Epithelial cell of esophagus (primary cell): Measurements from ENCODE around the gene CBFB.

Experiments used
- DNase-seq: peaks from one replicate; pipeline ENCODE4 v3.0.0; 2010; ENCODE audit warnings: low read depth
- H3K4me3 ChIP-seq: 2 replicates; pipeline ENCODE4 v1.5.1; 2011; ENCODE audit warnings: mild to moderate bottlenecking, low read length, control low read depth
- TF ChIP-seq, protein P1 (sequence below): IDR thresholded peaks from 2 replicates; pipeline ENCODE4 v1.5.1; 2011; ENCODE audit warnings: low read depth, mild to moderate bottlenecking, low read length, control low read depth, inconsistent platforms; ENCODE audit not compliant: insufficient read depth; ENCODE audit errors: missing control alignments

The CBFB gene

GRCh38 chr16:67023689-67024088, 5.3 kb upstream of the CBFB start:
- TF ChIP-seq, protein P1, sequence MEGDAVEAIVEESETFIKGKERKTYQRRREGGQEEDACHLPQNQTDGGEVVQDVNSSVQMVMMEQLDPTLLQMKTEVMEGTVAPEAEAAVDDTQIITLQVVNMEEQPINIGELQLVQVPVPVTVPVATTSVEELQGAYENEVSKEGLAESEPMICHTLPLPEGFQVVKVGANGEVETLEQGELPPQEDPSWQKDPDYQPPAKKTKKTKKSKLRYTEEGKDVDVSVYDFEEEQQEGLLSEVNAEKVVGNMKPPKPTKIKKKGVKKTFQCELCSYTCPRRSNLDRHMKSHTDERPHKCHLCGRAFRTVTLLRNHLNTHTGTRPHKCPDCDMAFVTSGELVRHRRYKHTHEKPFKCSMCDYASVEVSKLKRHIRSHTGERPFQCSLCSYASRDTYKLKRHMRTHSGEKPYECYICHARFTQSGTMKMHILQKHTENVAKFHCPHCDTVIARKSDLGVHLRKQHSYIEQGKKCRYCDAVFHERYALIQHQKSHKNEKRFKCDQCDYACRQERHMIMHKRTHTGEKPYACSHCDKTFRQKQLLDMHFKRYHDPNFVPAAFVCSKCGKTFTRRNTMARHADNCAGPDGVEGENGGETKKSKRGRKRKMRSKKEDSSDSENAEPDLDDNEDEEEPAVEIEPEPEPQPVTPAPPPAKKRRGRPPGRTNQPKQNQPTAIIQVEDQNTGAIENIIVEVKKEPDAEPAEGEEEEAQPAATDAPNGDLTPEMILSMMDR, result no peak
- DNase-seq, result no peak
- H3K4me3 ChIP-seq, result no peak overlapping the region

DNA sequence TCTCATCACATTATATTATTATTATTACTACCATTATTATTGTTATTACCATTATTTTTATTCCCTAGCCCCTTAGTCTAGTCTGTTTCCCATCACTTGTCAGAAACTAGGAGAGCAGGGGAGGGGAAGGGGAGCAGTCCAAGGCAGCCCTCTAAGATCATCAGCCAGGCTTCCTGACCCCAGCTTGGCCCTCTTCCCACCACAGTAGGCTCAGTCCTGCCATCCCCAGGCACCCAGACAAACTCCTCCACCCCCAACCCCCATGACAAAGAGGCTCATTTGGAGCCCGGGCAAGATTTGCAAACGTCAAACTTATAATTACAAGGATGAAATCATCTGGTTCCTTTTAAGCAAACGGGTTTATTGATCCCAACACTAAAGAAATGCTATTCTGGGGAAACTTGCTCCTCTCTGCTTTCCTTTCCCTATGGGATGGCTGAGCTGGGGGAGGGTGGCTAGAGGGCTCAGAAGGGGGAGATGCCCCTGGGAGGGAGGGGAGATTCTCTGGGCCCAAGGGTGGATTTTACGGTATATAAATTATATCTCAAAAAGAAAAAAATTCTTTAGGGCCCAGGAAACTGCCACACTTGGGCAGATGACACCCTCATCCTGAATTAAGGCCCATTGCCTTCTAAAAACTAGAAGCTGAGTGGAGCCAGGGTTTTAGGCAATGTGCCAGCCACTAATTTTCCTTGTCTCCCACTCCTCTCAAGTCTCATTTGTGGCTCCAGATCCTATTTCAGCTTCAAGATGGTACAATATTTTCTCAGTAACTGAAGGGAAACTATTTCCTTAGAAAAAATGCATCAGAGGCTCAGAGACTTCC, 4.4 kb upstream of the CBFB start:
- TF ChIP-seq, protein P1, result no peak
- no peak overlapping the region for H3K4me3 ChIP-seq
- no peak for DNase-seq

DNA sequence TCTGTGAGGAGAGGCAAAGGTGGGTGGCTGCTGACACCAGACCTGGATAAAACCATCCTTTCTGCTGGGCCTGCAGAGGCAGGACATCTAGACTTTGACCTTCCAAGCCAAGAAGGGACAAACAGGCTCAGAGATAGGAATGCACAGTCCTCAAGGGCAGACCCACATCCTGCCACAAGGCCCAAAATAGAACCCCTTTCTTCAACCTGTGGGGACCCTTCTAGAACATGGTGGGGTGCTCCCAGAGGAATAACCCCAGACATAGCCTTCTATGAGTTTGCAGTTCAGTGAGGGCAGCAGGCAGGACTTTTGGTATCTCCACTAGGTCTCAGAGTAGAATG, 3.8 kb upstream of the CBFB start:
- TF ChIP-seq, protein P1, result no peak
- H3K4me3 ChIP-seq, result no peak overlapping the region
- no peak for DNase-seq

- no peak overlapping the region for H3K4me3 ChIP-seq
- no peak for DNase-seq
- TF ChIP-seq, protein P1, result no peak
Measured at GRCh38 chr16:67026570-67026969, 2.4 kb upstream of the CBFB start.

DNA sequence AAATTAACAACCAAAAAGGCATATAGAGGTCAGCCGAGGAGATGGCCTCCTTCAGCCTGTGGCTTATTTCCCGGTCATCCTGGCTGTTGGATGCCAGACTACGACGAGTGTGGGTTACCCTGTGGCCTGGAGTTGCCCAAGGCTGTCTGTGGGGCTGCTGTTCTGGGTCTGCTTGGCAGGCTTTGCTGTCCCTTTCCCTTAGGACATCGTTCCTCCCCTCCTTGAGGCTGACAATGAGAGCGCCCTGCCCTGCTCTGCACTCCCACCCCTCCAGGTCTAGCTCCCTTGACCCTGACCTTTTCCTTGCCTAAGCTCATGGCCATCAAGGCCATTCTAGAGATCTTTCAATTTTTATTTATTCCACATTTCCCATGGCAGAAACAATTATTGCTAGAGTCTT, 1.9 kb upstream of the CBFB start:
- TF ChIP-seq, protein P1, result no peak
- H3K4me3 ChIP-seq, result no peak overlapping the region
- DNase-seq, result no peak

DNA sequence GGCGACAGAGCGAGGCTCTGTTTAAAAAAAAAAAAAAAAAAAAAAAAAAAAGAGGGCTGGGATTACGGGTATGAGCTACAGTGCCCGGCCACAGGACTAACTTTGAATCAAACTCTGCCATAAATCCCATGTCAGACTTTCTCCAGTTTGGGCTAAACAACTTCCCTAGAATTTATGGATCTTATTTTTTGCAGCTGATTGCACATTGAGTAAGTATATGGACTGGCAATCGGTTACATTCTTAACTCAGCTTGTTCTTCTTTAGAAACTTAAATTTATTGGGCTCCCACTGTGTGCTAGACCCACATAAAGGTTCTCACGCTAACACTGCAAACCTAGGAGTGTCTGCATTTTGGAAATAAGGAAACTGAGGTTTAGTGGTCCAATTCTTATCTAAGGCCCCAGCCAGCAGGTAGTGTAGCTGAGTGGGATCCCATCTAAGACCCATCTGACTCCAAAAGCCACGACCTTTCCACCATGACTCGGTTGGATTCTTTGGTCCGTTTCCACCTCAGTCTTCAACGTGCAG, 718 bp upstream of the CBFB start:
- TF ChIP-seq, protein P1, result no peak
- DNase-seq, result no peak
- peak overlapping the region; percentile 70 for H3K4me3 ChIP-seq

DNA sequence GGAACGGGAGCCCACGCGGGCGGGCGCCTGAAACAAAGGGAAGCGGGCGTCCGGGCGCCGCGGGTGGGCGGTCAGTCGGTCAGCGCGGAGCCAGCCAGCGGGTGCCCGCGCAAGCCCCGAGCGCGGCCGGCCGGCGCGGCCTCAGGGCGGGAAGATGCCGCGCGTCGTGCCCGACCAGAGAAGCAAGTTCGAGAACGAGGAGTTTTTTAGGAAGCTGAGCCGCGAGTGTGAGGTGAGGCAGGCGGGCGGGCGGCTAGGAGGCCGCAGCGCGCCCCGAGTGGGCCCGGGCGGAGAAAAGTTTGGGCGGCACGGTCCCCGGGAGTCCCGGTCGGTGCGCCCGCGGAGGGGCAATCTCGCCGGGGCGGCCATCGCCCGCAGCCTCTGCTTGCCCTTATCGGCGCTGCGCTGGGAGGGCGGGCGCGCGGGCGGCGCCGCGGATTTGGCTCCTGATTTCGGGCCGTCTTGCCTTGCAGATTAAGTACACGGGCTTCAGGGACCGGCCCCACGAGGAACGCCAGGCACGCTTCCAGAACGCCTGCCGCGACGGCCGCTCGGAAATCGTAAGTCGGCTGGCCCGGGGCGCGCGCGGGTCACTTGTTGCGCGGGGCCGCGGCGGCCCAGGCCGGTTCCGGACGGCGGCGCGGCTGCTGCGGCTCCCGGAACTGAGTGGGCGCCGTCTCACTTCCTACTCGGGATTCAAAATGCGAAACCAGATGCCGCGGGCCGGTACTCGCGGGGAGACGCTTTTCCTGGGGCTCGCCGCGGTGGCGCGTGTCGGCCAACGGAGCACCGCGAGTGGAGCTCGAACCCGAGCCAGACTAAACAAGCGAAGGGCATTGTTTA, 526 bp downstream of the CBFB start:
- TF ChIP-seq, protein P1, result no peak
- DNase-seq, result peak; percentile 57

More for the DNA sequence above, 526 bp downstream of the CBFB start:
- peak overlapping the region; percentile 68 for H3K4me3 ChIP-seq
